ENCODE measurements around the gene NKX2-1. TPM values are rescaled to one million over a fixed set of nuclear protein-coding genes. Genes with fewer than 3 reads are reported as not detected.

The NKX2-1 gene
- total and polyA plus RNA-seq, 3 donors from 2014 or later: 0.43 to 0.79 TPM; not detected in 1

GRCh38 chr14:36474593-36474992 is 45.4 kb downstream of the NKX2-1 start:
- Histone ChIP-seq H3K27me3 (no peaks in the 10 kb centered on the region), H3K4me3 (no peak overlapping the region), H3K27ac (no peak overlapping the region), H3K36me3 (ENCODE audit: low read depth, missing control alignments) (no peaks in the 10 kb centered on the region), H3K4me1 (no peaks in the 10 kb centered on the region), H3K9me3 (no peaks in the 10 kb centered on the region)
- no peak for TF ChIP-seq POLR2A (IDR thresholded peaks at IDR 0.05)
- no peak for TF ChIP-seq CTCF (IDR thresholded peaks at IDR 0.05)
- DNase-seq: no peak
- WGBS, 2 donors: 66 to 68% methylated on average over 4 of the region's 4 CpGs
- intact Hi-C loops (cut with DNase I; ENCODE audit: low total_unique reads): no loop called here

- Histone ChIP-seq H3K4me3 (no peak overlapping the region), H3K9me3 (no peaks in the 10 kb centered on the region), H3K27me3 (no peaks in the 10 kb centered on the region), H3K27ac (no peak overlapping the region), H3K36me3 (ENCODE audit: low read depth, missing control alignments) (no peaks in the 10 kb centered on the region), H3K4me1 (no peaks in the 10 kb centered on the region)
- 90 to 92% methylated on average over 3 of the region's 3 CpGs for WGBS, 2 donors
- no peak for DNase-seq
- intact Hi-C loops (cut with DNase I; ENCODE audit: low total_unique reads): no loop called here
- no peak for TF ChIP-seq POLR2A (IDR thresholded peaks at IDR 0.05)
- TF ChIP-seq CTCF (IDR thresholded peaks at IDR 0.05): no peak
Measured at GRCh38 chr14:36471431-36471830, 48.6 kb downstream of the NKX2-1 start.

GRCh38 chr14:36467332-36467731 is 52.7 kb downstream of the NKX2-1 start:
- no peaks in the 10 kb centered on the region for H3K4me1 ChIP-seq
- H3K36me3 ChIP-seq (ENCODE audit: low read depth, missing control alignments): no peaks in the 10 kb centered on the region
- WGBS, 2 donors: 45 to 60% methylated on average over 1 of the region's 1 CpG
- TF ChIP-seq CTCF (IDR thresholded peaks at IDR 0.05): no peak
- no peak for TF ChIP-seq POLR2A (IDR thresholded peaks at IDR 0.05)
- no peaks in the 10 kb centered on the region for H3K9me3 ChIP-seq
- intact Hi-C loops (cut with DNase I; ENCODE audit: low total_unique reads): no loop called here
- DNase-seq: no peak
- H3K4me3 ChIP-seq: no peak overlapping the region
- no peaks in the 10 kb centered on the region for H3K27me3 ChIP-seq
- H3K27ac ChIP-seq: no peak overlapping the region

Other genes starting within 250 kb of the NKX2-1 start
- 10 to 100 TPM; 21.0 to 22.1 TPM for gene MBIP, start 199.6 kb downstream of the NKX2-1 start, total RNA-seq
- gene MBIP, start 199.6 kb downstream of the NKX2-1 start, polyA plus RNA-seq (ENCODE audit: insufficient read depth, low read depth, low replicate concordance): 27.5 TPM
- gene NKX2-8, start 62.4 kb upstream of the NKX2-1 start, total RNA-seq: 10 to 100 TPM; 62.4 to 63.3 TPM
- 10.4 TPM for gene NKX2-8, start 62.4 kb upstream of the NKX2-1 start, polyA plus RNA-seq (ENCODE audit: insufficient read depth, low read depth, low replicate concordance)
- under 1 TPM; 0.50 to 0.87 TPM for gene PAX9, start 141.6 kb upstream of the NKX2-1 start, total RNA-seq
- gene PAX9, start 141.6 kb upstream of the NKX2-1 start, polyA plus RNA-seq (ENCODE audit: insufficient read depth, low read depth, low replicate concordance): 0.13 TPM

Measured in testis (tissue), 3 donors.